NCI-H1417 treated with DMSO at 0.1 percent for 48 hours (cell line): ENCODE results near the gene LYZL6.
"Not testable (repeated sequence)": the region's sequence is repeated elsewhere in the genome, so short reads cannot be mapped to it uniquely, and the experiment has no call there.

ENCODE experiments used
- DNase-seq: peaks from one replicate; lab custom pipeline; 2025; lab: John Stamatoyannopoulos, UW

LYZL6 gene

GRCh38 chr17:35906926-35907637 is 36.4 kb downstream of the LYZL6 start:
- no peak for DNase-seq

- DNase-seq = no peak
Observed at GRCh38 chr17:35906191-35906925, 37.2 kb downstream of the LYZL6 start.

- DNase-seq = no peak
Observed at GRCh38 chr17:35903451-35903850, 40.1 kb downstream of the LYZL6 start.

DNA sequence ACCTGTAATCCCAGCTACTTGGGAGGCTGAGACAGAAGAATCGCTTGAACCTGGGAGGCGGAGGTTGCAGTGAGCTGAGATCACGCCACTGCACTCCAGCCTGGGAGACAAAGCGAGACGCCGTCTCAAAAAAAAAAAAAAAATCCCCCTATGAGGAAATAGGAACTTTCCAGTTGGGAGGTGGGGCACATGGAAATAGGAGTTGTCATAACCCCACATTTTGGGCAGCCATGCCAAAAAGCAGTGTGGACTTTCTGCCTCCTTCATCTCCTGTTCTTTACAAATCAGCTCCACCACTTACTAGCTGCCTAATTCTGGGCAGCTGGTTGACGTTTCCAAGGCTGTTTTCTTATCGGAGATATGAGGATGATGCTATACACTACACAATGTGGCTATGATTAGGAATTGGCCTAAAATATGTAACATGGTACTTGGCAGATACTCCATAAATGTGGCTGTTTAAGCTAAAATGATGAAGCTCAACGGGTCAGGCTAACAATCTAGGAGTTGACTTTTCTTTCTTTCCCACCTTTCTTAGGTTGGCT is 41.8 kb downstream of the LYZL6 start:
- no peak for DNase-seq

- no peak for DNase-seq
Observed at GRCh38 chr17:35900708-35901480, 42.6 kb downstream of the LYZL6 start.

DNA sequence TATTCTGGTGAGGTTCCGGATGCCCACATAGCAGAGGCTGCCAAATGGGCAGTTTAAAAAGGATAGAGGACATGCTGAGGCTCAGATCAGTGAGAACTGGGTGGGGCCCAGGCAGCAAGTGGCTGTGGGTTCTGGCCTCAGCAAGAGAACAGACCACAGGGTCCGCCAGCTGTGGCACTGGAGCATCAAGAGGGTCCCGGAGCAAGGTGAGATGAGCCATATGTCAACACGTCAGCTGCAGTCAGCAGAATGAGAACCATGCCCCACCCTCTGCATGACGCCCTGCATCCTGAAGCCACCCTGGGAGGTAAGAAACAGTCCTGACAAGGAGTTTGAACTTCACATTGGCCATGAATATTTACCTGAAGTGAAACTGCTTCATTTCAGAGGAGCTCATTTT is 43.2 kb downstream of the LYZL6 start:
- DNase-seq = no peak

DNA sequence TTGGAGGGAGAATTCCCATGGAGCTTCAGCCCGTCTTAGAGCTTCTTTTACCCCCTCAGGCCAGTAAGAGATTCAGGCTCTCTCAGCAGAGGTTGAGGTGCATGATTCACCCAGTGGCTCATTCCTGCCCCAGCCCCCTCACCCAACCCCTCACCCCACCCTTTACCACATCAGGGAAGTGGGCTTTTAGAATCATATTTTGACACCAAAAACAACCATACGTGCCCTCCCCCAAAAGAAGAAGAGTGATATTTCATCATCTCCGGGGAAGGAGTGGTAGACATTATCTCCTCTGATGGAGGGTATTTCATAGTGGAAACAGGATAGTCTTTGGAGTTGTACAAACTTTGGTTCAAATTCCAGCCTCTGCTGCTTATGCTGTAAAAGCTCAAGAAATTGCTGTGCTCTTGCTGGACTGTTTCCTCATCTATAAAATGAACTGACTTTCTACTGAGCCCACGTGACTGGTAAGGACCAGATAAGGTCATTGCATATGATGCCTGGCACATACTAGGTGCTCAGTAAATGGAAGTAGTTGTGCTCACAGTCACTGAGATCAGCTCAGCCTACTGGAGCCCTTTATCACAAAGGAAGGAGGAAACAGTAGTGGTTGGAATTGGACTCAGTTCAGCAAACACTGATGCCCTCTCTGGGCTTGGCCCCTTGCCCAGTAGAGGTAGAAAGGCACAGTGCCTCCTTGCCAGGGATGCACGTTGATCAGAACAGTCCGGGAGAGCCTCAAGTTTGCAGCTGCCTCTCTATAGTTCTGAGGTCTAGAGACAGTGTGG is 45.0 kb downstream of the LYZL6 start:
- no peak for DNase-seq

GRCh38 chr17:35897772-35898171 is 45.7 kb downstream of the LYZL6 start:
- DNase-seq = not testable (repeated sequence)

DNA sequence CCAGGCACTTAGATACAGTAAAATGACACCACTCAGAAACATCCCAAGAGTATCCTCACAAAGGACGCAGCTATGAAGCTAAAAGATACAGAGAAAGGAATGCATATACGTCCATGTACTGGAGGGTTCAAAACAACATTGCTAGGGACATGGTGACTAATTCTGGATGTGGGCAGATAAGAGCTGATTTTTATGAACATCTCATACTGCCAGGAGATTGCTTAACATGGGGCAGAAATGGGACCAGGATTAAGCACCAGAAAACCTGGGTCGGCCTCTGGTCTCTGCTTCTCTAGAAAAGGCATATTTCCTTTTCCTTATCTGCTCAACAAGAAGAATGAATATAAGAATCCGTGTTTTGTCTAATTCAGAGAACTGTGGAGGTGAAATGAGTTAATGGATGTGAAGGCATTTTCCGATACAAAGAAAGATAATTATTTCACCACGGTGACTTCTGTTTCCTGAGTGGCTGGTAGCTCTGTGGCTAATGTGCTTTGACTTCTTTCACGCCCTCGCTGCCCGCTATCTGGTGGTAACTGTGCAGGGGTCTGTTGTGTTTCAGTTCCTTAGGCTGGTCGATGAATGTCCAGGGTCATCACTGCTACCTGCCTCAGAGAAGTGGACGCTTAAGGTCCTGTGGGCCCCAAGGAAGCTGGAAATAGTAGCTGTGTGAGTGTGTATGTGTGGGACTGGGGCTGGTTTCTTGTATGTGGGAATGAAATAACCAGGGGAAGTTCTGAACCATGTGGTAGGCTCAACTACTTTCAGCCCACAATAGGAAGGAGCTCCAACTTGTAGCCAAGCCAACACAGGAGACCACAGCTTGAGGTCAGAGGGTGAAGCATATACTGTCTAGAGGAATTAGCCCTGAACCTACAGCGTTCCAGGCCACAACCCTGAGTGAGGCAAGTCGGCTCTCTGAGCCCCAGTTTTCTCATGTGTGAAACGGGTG is 47.6 kb downstream of the LYZL6 start:
- no peak for DNase-seq

GRCh38 chr17:35894206-35894605 is 49.3 kb downstream of the LYZL6 start:
- no peak for DNase-seq

DNA sequence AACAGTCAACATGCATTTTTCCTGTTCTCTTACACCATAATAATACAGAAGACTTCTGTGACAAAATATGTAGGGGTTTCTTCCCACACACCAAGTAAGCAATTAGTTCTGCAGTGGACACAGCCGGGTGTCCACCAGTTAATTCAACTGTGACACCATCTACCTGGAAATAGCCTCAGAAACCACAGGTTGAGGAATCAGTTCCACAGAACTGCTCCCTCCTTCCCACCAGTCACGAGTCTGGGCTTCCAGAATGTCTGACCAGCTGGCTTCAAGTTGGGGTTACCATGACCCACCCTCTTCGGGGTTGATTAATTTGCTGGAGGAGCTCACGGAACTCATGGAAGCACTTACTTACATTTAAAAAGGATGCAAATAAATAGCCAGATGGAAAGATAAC is 49.8 kb downstream of the LYZL6 start:
- DNase-seq = no peak

- DNase-seq = no peak
Observed at GRCh38 chr17:35892091-35893035, 51.1 kb downstream of the LYZL6 start.

DNA sequence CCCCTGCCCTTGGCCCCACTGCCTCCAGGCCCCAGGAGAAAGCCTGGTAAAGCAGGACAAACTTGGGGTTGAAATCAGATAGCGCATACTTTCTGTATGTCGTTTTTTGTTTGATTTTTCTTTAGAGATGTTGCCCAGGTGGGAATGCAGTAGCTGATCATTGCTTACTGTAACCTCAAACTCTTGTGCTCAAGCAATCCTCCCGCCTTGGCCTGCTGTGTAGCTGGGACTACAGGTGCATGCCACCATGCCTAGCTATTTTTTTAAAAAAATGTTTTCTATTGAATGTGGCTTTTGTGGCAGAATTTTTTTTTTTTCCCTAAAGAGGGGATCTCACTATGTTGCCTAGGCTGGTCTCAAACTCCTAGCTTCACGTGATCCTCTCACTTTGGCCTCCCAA is 52.2 kb downstream of the LYZL6 start:
- DNase-seq = no peak

GRCh38 chr17:35890774-35891155 is 52.7 kb downstream of the LYZL6 start:
- no peak for DNase-seq

DNA sequence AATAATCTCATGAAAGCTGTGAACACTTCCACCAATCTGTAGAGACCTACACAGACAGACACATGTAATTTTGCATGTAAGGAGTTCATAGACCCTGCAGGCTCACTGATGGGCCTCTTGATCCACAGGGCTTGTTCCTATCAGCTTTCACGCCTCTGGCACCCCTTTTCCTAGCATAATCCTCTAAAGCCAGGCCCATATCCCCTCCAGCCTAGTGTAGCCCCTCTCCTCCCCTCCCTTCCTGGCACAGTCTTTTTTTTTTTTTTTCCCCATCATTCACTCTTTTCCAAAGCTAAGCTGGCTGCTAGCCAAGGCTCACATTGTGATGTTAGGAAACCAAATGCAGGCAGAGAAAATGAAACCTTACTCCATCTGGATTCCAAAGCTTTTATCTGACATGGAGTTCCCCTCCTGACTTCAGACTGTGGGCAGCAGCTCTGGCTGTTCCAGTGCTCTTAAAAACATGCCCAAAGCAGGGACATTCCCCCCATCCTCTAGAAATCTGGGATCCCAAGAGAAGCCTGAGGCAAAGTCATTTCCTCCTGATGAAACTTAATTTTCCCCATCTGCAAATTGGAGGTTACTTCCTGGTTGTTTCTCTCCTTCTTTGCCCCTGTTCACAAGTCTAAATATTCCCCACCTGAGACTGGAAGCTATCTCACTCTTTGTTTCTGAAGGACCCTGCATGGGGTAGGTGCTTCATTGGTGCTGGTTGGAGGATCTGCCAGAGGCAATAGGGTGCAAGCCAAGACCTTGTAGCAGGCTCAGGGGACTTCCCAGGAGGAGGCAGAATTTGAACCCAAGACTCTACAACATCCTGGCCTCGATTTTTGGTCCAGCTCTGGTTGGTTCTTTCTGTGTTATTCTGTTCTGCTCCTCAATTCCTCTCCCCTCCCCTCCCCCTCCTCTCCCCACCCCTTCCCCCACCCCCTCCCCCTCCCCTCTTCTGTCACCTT is 53.4 kb downstream of the LYZL6 start:
- no peak for DNase-seq

GRCh38 chr17:35889241-35889640 is 54.3 kb downstream of the LYZL6 start:
- no peak for DNase-seq
